Measurements from ENCODE around the gene FAM9C.
"Not testable (repeated sequence)": the region's sequence is repeated elsewhere in the genome, so short reads cannot be mapped to it uniquely, and the experiment has no call there.

FAM9C gene

DNA sequence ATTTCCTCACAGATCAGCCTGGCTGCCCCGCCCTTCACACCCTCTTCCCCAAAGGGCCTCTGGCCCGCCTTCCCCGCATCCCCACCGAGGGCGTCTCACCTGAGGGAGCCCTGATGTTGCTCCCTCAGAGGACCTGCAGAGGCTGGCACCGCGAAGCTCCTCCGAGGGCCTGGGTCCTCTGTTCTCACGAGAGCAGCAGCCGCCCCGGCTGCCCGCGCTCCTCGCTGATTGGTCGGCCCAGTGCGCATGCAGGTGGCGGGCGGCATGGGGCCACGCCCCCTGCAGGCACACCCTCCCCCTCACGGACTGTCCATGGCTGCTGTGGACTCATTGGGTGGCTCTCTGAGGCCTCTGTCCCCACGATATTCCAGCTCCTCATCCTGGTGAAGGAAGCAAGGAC, at the start of gene FAM9C:
FAM9C (minus strand) TSS at position 180 of the 400 bp plus-strand sequence. CDS start 831 bp downstream, outside the sequence.
- no peak for DNase-seq

DNA sequence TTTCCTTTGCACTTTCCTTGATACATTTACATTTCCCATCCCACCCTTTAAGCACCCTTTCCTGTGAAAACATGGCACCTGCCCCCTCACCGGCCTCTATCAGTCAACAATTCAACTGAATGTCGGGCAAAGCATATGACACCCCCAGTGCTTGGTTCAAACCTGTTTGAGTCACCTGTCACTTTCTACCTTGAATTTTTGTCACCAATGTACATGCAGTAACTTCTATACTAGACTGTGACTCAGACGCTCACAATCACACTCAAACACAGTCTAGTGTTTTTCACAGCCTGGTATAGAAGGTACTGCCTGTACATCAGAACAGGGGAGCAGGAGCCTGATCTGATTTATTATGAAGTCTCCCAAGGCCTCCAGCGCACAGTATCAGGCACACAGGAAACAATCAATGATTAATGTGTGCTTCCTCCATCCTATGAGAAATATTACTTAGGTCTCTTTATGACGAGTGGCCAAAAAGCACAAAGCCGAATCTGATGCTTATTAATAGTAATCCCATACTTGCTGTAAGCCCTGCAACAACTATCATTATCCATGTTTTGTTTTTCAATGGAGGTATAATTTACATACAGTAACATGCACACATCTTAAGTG, 49.2 kb upstream of the FAM9C start:
- DNase-seq: peak in 1 of 2 donors; percentile 38

DNA sequence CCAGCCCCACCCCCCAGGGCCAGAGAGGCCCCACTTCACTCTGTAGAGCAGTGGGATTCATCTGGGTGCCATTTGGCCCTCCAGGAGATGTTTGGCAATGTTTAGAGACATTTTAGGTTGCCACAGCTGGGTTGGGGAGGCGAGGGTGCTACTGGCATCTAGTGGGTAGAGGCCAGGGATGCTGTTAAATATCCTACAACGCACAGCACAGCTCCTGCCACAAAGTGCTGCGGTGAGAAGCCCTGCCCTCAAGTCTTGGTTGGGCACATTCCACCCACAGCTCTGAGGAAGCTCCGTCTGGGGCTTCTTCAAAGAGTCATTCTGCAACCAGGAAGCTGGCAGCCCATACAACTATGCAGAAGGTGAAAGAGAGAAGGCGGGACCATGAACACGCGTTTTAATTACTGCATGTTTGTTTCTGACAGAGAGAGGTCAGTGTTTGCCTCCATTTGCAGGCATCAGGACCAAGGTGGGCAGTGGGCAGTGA, 48.1 kb upstream of the FAM9C start:
- peak; percentile 69 to 71 for DNase-seq

DNA sequence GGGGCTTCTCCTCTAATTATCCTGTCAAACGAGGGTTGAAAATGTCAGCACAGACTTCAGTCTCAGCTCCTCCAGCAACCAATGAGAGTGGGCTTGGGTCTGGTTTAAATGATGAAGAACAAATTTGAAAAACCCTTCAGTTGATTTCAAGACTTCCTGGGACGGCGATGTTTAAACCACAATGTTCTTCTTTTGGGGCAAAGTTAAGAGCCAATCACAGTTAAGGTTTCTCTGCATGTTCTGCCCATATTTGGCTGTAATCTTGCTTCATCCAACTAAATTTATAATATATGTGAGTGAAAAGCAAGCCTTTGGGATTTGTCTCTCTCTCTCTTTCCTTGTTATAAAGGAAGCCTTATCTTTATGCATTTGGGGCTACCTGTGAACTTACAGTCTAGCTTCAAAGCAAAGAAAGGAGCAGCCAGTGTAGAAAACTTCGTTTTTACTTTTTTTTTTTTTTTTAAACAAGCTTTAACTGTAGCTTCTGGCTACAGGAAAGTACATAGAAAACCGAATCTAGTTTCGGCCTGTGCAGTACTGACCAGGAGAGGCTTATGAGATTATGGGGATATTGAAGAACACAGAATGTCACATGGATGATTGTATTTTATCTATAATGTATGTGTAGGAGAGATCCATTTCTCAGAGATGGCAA, 46.8 kb upstream of the FAM9C start:
- no peak for DNase-seq

DNA sequence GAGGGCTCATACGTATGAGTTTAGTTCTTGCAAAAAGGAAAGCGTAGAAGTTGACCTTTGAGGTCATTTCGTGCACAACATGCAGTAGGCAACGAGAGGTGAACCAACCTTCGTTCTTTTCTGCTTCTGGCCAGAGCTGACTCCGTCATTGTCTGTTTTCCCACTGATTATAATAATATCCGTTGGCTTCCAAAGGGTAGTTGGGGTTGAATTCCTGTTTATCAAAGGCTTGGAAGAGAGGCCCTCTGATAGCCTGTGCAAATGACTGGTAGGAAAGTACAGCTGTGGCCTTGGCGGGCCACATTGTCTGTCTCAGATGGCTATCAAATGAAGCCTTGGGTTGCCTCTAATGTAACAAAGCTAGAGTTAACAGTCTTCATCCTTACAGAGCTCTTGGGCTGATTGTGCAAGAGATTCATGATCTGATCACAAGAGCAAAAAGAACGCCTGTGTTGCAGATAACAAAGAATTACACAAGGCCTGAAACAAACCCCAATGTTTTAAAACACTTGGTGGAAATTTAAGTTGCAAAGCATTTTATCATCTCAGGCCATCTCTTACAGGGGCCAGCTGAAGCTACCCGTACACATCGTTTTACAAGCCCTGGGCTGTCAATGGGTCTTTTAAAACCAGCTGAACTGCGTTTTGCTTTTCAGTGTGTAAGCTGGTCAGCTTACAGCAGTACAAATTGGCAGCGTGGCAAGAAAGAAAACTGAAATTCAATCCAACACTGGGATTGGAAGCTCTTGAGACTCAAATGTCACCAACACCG, 46.1 kb upstream of the FAM9C start:
- DNase-seq: no peak

DNA sequence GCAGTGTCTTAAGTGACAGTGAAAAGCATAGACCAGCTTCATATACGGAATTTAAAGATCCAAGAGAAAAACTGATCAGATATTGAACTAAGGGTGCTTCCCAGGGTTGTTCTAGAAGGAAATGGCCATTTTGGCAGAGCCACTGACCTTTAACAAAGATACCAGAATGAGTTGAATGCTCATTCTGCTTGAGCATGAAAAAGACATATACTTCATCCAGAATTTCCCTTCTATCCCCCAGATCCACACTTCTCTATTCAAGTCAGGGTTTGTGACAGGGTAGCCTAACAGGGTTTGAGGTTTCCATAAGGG, 45.6 kb upstream of the FAM9C start:
- no peak for DNase-seq

DNA sequence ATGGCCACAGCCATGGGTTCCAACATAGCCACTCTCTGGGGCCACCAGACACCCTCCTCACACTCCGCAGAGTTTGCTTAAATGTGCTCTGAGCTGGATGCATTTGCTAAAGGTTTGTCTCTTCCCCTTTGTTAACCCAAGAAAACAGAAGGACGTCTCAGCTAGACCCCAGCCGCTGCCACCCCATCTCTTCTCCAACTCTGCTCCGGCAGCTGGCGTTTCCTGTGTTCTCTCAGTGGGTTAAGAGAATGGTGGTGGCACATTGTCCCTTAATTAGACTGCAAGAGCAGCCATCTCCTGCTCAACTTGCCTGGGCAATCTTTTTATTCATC, 43.7 kb upstream of the FAM9C start:
- no peak for DNase-seq

DNA sequence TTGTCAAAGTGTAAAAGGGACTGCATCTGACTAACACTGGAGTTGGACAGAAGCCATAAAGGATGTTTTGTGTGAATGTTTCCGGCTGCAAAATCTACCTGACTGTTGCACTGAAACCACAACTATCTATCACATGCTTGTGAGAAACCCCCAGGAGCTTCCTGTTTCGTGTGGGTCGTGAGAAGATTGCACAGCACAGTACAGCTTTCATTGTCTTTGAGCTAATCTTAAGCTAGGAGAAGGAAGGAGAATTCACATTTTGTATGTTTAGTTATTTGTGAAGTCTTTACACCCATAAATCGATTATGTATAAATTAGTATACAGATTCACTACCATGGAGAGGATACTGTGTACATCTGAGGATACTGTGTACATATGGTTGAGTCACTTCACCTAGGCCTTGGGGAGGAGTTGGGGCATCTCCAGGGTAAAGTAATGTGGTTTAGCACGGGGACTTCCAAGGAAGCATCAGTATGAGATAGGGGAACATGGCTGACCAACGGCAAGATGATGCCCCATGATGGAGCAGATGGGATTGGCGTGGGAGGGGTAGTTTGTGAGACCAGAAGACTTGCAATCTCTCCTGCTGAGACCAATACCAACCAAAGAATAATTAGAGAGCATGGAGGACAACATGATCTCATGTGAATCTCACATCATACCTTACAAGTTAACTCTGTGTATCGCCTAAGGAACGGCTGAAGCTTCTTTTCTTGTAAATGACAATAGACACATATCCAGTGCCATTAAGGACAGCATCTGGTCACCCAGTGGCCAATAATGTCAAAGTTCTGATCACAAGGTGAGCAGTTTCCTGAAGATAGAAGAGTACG, 43.1 kb upstream of the FAM9C start:
- DNase-seq: peak; percentile 39 to 63

DNA sequence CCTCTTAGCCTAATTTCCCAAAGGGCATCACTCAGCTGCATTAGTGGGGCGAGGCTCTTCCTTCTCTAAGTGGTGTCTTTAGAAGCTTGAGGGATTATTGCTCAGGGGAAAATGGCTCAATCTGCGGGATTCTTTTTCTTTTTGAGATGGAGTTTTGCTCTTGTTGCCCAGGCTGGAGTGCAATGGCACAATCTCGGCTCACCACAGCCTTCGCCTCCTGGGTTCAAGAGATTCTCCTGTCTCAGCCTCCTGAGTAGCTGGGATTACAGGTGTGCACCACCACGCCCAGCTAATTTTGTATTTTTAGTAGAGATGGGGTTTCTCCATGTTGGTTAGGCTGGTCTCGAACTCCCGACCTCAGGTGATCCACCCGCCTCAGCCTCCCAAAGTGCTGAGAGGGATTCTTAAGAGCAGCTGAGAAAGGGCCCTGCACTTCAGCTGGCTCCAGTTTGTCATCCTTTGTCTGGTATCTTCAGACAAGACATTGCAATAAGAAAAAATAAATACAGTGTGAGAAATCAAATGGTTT, 42.4 kb upstream of the FAM9C start:
- DNase-seq: peak in 1 of 2 donors; percentile 21

DNA sequence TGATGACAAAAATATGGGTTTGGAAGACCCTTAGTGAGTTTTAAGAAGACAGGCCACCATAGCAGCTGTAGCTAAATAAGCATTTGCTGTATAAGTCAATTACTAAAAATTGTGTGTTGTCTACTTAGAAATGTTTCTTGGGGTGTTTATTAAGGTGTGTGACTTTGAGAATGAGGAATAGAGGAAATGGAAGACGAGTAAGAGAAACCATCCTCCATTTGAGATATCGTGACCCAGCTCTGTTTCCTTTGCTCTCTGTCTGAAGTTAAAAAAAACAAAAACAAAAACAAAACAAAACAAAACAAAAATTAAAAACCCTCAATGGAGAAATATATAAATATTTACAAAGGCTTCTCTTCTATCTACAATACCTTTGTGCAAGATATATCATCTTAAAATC, 41.7 kb upstream of the FAM9C start:
- DNase-seq: no peak

DNA sequence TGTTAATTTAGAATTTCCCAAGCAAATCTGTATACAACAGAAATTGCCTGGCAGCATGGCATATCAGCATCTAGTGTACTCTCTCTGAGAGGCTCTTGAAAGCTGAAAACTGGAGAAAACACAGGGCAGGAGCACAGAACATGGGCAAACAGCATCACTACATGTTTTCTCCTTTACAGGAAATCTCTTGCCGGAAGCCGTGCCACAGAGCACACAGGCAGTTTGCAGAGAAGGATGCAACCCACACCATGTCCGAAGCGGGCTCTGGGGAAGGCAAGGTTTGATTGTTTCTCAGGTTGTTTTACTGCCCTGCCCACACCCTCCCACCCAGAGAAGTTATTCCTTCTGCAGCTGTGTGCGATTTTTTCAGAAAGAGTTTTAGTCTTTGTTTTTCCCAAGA, 41.1 kb upstream of the FAM9C start:
- peak; percentile 33 to 40 for DNase-seq

DNA sequence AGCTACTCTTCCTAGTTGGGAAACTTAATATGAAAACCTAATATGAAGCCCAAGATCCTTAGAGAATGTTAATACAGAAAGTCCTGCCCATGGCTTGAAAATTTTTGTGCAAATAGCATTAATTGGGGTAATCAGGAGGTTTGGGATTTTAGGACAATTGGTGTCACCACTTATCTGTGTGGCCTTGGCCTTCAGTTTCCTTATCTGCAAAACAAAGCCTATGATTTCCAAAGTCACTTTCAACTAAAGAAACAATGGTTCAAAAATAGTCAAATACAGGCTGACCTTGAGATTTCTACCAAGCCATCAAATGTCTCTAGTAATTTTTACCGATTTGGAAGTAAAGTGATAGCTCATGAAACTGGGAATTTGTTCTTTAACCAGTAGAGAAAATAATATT, 40.2 kb upstream of the FAM9C start:
- DNase-seq: no peak

DNA sequence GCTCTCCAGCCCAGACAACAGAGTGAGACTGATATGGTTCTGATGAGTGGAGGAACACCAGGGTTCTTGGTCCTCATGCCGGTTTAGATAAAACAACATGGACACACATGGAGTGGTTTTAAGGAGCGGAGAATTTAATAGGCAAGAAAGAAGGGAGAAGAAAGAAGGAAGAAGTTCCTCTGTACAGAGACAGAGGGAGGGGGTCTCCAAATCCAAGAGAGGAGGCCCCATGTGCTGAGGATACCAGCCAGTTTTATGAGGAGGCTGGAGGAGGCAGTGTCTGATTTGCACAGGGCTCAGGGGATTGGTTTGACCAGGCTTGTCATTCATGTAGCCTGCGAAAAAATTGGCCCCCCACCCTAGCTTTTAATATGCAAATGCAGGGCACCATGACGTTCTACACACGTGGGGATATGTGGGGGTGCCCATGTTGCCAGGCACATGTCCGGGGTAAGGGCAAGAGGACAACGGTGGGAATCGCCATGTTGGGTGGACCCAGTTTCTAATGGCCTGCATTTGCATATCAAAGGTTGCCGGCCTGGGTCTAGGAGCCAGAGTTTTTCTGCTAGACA, 39.4 kb upstream of the FAM9C start:
- DNase-seq: not testable (repeated sequence)

DNA sequence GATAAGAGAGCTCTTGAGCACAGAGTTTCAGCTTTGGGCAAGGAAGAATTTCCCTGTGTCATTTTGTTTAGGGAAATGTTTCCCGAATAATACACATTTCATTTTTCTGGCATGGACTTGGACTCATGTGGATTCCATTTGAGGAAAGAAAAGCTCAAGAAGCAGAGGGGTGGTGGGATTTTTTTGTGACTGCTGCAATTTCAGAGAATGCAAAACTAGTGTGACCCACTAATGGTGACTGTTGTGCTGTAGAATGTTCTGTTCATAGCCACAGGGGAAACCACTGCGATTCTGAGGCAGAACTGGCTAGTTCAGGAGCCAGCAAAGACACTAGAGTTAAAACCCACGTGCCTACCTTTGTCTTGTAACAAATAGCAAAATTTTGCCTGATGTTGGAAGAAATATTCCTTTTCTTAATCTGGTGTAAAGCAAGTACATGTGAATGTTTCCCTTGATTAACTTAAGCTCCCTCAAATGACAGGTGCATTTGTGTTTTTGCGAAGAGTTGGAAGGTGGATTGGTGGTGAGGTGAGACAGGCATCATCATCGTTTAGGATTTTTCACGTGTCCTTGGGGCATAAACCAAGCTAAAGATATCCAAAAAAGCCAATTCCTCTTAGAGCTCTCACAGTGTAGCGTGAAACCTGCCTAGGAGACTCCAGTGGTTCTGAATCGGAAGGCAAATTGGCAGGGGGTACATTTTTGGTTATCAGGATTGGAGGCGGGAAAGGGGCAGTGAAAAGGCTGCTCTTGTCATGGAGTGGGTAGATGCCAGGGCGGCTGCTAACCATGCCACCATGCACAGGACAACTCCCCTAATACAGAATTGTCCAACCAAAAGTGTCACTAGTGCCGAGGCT, 38.0 kb upstream of the FAM9C start:
- no peak for DNase-seq

DNA sequence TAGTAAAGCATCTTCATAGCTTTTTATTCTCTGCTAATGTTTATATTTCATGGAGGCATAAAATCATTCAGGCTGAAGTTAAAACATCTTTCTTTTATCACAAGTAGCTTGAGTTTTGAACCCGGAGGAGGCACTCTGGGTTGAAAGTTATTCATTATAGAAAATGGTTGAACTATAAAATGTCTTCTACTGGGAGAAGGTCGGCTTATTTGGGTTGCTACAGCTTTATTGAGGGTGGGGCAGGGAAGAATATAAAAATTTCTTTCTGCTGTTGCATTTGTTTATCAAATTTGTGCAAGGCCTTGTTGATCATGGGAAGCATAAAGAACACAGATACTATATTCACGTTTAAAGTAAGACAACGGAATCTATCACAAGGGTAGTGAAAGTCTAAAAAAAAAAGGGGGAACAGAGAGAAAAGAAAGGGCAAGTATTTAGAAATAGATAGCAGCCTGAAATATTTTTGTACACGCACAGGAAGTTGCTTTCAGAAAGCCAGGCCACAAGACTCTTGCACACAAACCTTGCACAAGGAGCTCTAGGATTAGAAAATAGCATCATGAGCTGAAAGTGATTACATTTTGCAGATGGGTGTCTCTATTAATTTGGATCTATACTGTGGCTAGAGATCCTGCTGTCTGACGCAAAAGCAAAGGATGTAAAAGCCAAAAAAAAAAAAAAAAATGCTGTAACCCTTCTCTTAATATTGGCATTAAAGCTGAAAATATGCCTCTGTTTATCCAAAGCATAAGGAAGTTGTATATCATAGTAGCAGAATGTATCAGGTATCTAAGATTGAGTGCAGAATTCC, 37.2 kb upstream of the FAM9C start:
- no peak for DNase-seq

DNA sequence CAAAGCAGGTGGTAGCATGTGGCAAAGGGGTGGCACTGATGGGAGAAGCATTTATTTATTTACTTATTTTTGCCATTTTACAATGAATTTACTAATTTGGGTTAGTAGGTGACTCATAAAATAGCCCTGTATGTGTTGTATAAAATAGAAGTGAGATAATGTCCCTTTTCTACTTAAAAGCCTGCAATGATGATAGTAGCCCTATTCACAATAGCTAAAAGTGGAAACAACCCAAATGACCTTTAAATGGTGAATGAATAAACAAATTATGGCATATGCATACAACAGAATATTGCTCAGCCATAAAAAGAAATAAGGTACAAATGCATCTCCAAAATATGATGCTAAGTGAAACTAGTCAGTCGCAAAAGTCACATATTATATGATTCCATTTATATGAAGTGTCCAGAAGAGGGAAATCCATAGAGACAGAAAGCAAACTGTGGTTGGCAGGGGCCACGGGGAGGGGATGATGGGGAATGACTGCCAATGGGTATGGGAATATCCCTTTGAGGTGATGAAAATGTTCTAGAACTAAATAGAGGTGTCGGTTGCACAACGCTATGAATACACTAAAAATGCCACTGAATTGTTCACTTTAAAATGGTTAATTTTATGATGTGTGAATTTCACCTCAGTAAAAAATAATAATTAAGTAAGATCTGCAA, 35.8 kb upstream of the FAM9C start:
- DNase-seq: no peak

DNA sequence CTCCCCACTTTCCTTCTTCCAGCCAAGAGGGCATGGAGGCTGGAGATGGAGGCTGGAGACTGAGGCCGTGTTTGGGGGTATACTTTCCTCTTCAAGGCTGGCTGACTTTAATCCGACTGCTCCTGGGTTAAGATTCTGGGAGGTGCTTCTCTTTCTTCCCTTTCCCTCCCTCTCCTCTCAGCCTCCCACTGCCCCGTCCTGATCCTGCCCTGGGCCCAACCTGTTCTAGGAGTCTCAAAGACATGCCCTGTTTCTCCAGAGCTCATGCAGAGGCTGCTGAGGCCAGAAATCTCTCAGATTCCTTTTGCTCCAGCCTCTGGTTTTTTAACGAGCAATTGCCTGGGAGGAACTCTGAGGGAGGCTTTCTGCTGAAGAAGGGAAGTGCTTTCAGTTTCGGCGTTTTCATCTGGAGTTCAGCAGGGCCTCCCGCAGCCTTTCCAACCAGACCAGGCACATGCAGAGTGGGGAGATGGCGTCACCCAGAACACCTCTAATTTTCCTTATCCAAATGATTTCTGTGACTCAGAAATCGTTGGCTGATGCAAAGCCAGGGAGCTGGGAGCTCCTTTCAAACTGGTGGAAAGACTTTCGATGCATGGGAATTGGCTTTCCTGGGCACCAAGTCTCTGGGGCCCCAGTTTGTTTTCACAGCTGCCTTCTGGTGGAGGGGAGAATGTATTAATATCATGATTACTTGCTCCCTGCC, 34.5 kb upstream of the FAM9C start:
- no peak for DNase-seq

DNA sequence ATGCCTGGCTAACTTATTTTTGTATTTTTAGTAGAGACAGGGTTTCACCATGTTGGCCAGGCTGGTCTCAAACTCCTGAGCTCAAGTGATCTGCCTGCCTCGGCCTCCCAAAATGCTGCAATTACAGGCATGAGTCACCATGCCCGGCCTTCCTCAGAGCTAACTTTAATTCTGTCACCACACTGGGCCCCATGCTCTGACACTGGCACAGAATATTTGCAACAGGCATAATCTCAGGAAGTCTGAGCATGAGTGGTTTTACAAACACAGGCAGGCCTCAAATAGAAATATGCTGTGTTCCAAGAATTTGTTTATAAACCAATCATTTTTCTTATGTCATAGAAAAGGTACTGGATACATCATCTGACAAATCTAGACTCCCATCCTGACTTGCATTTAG, 32.7 kb upstream of the FAM9C start:
- DNase-seq: peak; percentile 36 to 37

DNA sequence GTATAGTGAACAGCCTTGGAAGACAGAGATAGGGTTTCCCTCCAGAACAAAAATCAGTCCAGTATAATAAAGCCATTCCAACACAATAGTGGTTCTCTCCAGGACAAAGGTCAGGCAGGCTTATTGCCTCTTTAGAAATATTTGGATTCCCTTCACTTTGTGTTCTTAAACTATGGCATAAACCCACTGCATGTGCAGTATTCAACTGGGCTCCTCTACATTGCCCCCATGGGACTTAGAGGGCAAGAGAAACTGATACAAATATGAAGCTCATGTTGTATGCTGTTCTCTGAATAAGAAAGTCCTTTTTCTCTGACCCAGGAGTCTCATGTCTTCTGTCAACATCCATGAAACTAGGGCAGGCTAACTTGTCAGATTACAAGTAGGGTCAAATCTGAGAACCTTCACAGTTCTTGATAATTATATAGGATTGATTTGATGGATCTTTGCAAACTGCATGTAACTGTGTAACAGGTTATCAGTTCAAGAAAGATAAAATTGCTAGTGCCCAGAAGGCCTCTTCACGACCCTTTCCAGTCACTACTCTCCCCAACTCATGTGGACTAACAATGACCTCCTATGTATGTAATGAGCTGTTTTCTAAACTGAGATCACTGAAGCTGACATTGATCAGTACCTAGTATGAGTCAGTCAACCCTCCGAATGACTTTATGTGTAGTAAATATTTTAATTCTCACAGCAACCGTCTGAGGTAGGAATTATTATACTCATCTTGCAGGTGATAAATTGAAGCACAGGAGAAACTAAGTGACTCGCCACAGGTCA, 31.9 kb upstream of the FAM9C start:
- DNase-seq: no peak

Data from stimulated activated CD4-positive, alpha-beta T cell treated with anti-CD3 and anti-CD28 coated beads, Interleukin-2, amount 100 ng/mL, for 24 hours (primary cell).